Stomach (tissue), 9 donors: ENCODE data around the gene SCAF4. TPM values are rescaled to one million over a fixed set of nuclear protein-coding genes. Genes with fewer than 3 reads are reported as not detected.

Experiments
- DNase-seq, 2 donors: peaks; one replicate each; pipeline versions ENCODE4 v3.0.0 to v3.0.0-alpha.2; 2013 to 2019
- H3K27ac ChIP-seq, 5 donors: fragments of 200-600 bp in 4 of 5; sonication (generic) in 4 of 5; one replicate each; pipeline ENCODE4 v1.5.1; 2013 to 2019; ENCODE audit warnings: mild to moderate bottlenecking in 1 of 5, moderate library complexity in 1 of 5
- H3K27me3 ChIP-seq, 3 donors: fragments of 200-600 bp; sonication (generic); one replicate each; pipeline ENCODE4 v1.5.1; 2017 to 2019; ENCODE audit warnings: mixed run types in 1 of 3
- H3K36me3 ChIP-seq, 4 donors: fragments of 200-600 bp; sonication (generic); 1 replicate in 3 of 4; 2 replicates in 1 of 4; pipeline ENCODE4 v1.5.1; 2016 to 2019
- H3K4me1 ChIP-seq, 4 donors: fragments of 200-600 bp; sonication (generic); one replicate each; pipeline ENCODE4 v1.5.1; 2016 to 2019
- H3K4me3 ChIP-seq, 4 donors: fragments of 200-600 bp; sonication (generic) in 3 of 4; one replicate each; pipeline ENCODE4 v1.5.1; 2016 to 2019; ENCODE audit warnings: mild to moderate bottlenecking in 1 of 4
- H3K9me3 ChIP-seq, 4 donors: fragments of 200-600 bp; sonication (generic); one replicate each; pipeline ENCODE4 v1.5.1; 2016 to 2019
- EP300 ChIP-seq: sonication (generic); formaldehyde crosslinking; IDR thresholded peaks from one replicate; pipeline ENCODE4 v1.6.1; 2017; ENCODE audit warnings: antibody characterized with exemption
- POLR2A ChIP-seq, 4 donors: fragments of 450-650 bp; IDR thresholded peaks; one replicate each; pipeline ENCODE4 v1.6.1; 2016; ENCODE audit warnings: antibody characterized with exemption in 4 of 4, control low read depth in 2 of 4, mild to moderate bottlenecking in 1 of 4, moderate library complexity in 1 of 4
- POLR2AphosphoS5 ChIP-seq, 3 donors: sonication (generic); formaldehyde crosslinking; IDR thresholded peaks; one replicate each; pipeline ENCODE4 v1.6.1; 2016; ENCODE audit warnings: antibody characterized with exemption in 3 of 3
- WGBS, 5 donors: extraction: QIAGEN DNeasy Blood & Tissue Kit in 3 of 5; methylation state at CpG; one replicate each; pipeline versions ENCODE4 v1.1.5 to v1.1.7; 2013 to 2018; 5-methylcytosine and 5-hydroxymethylcytosine counted together
- intact Hi-C: fragments of 100-400 bp; cut with DNase I; formaldehyde crosslinking; loops from one replicate; pipeline ENCODE4 v1.15.1; 2023; ENCODE audit warnings: low total_unique reads
- polyA plus RNA-seq, 3 donors: library from polyadenylated mRNA; stranded (reverse); fragments of 200-250 nt; gene quantifications; one replicate each; pipeline ENCODE4 v1.2.3, GENCODE V29; 2013
- total RNA-seq, 5 donors: library from RNA; depleted of rRNA; stranded (reverse); fragments of >200 nt; gene quantifications; one replicate each; pipeline versions ENCODE4 v1.1.0 to v1.2.3, GENCODE V29; 2014 to 2016
- TF ChIP-seq, protein P1 (sequence below), 7 experiments: fragments of 450-650 bp in 4 of 7; fragments of 200-600 bp in 3 of 7; sonication (generic) in 3 of 7; IDR thresholded peaks; one replicate each; pipeline ENCODE4 v1.5.1; 2016 to 2019; ENCODE audit warnings: antibody characterized with exemption in 7 of 7, control low read depth in 2 of 7, mild to moderate bottlenecking in 1 of 7
- donor health status: healthy with polysubstance abuse.
- donor health status: Bipolar disorder and iron deficiency.
- donor health status: healthy.

SCAF4 gene
- total and polyA plus RNA-seq, 8 donors, result 5.4 to 34.4 (median 13.6) TPM

GRCh38 chr21:31733551-31734149 is 1.7 kb upstream of the SCAF4 start:
- intact Hi-C loops, result no loop called here
- TF ChIP-seq POLR2A (IDR thresholded peaks at IDR 0.05), result no peak
- TF ChIP-seq POLR2AphosphoS5 (IDR thresholded peaks at IDR 0.05), result no peak
- TF ChIP-seq, protein P1, sequence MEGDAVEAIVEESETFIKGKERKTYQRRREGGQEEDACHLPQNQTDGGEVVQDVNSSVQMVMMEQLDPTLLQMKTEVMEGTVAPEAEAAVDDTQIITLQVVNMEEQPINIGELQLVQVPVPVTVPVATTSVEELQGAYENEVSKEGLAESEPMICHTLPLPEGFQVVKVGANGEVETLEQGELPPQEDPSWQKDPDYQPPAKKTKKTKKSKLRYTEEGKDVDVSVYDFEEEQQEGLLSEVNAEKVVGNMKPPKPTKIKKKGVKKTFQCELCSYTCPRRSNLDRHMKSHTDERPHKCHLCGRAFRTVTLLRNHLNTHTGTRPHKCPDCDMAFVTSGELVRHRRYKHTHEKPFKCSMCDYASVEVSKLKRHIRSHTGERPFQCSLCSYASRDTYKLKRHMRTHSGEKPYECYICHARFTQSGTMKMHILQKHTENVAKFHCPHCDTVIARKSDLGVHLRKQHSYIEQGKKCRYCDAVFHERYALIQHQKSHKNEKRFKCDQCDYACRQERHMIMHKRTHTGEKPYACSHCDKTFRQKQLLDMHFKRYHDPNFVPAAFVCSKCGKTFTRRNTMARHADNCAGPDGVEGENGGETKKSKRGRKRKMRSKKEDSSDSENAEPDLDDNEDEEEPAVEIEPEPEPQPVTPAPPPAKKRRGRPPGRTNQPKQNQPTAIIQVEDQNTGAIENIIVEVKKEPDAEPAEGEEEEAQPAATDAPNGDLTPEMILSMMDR (IDR thresholded peaks at IDR 0.05), result no peak
- TF ChIP-seq EP300, result no peak
- WGBS, 5 donors, result 32 to 48% (median 39%) methylated on average over 6 of the region's 6 CpGs
- peak overlapping the region in 3 of 5 donors; percentile 91 to 99 (median 96) for H3K27ac ChIP-seq
- H3K4me1 ChIP-seq, result peaks cover 23 to 40% (median 36%) of the 10 kb centered on the region in 4 donors
- no peaks in the 10 kb centered on the region for H3K36me3 ChIP-seq
- H3K4me3 ChIP-seq, result no peak overlapping the region
- peak in 1 of 2 donors; percentile 13 for DNase-seq
- no peaks in the 10 kb centered on the region for H3K9me3 ChIP-seq
- no peaks in the 10 kb centered on the region for H3K27me3 ChIP-seq

DNA sequence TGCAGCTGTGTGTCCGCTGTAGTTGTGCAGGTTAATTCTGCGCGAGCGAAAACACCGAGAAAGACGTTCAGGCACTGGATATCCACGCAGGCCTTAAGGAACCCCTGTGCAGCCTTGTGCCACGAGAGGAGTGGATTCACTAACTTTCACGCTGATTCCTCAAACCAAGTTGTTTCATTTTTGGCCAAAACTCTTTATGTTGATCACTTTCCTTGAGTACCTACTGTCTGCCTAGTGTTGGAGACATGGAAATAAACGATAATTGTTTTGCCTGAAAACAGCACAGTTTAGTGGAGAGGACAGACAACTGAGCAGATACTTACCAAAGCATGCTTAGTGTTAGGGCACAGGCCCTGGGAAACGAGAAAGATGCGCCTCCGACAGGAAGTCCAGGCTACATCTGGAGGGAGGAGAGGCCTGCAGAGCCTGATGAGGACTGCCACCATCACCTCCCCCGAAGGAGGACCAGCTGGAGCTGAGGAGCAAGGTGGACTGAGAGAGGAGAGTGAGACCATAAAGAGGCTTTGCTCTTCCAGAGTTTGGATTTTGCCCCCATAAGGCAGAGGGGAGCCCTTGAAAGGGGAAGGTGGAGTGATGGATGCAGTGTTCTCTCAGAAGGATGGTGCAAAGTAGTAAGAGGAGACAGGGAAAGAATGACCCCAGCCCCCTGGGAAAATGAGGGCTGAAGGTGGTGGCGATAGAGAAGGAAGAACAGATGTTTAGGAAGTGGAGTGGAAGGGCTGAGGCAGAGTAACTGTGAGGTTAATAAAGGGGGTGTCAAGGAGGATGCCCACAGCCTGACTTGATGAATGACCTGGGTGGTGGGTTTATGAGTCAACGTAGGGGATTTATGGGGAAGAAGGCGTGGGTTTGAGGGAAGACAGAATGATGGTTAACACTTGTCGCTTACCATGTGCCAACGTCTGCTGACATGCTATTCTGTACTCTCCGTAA is 956 bp upstream of the SCAF4 start:
- Histone ChIP-seq H3K4me1 (peaks cover 23 to 48% (median 44%) of the 10 kb centered on the region in 4 donors), H3K27me3 (no peaks in the 10 kb centered on the region), H3K9me3 (no peaks in the 10 kb centered on the region), H3K4me3 (peak overlapping the region; percentile 62 to 99 (median 90)), H3K36me3 (no peaks in the 10 kb centered on the region), H3K27ac (peak overlapping the region; percentile 91 to 99 (median 96))
- intact Hi-C loops, result no loop called here
- peak in 1 of 2 donors; percentile 56 for DNase-seq
- TF ChIP-seq POLR2A (IDR thresholded peaks at IDR 0.05) (no peak), POLR2AphosphoS5 (IDR thresholded peaks at IDR 0.05) (no peak), EP300 (no peak)
- TF ChIP-seq, protein P1 (IDR thresholded peaks at IDR 0.05), result no peak
- WGBS, 5 donors, result 24 to 35% (median 29%) methylated on average over 20 of the region's 20 CpGs

GRCh38 chr21:31731056-31731856 is 662 bp downstream of the SCAF4 start:
- H3K4me3 ChIP-seq, result peak overlapping the region; percentile 62 to 99 (median 90)
- peak overlapping the region; percentile 91 to 99 (median 96) for H3K27ac ChIP-seq
- intact Hi-C loops, result no loop called here
- H3K27me3 ChIP-seq, result no peaks in the 10 kb centered on the region
- no peak for TF ChIP-seq EP300
- TF ChIP-seq, protein P1 (IDR thresholded peaks at IDR 0.05), result no peak
- TF ChIP-seq POLR2AphosphoS5 (IDR thresholded peaks at IDR 0.05), result no peak
- no peak for TF ChIP-seq POLR2A (IDR thresholded peaks at IDR 0.05)
- peaks cover 31 to 64% (median 55%) of the 10 kb centered on the region in 4 donors for H3K4me1 ChIP-seq
- no peaks in the 10 kb centered on the region for H3K9me3 ChIP-seq
- DNase-seq, result peak; percentile 40 to 81
- WGBS, 5 donors, result 0 to 1% (median 1%) methylated on average over 45 to 86 of the region's 86 CpGs
- peaks cover 0 to 5% (median 0%) of the 10 kb centered on the region in 4 donors for H3K36me3 ChIP-seq

- WGBS, 5 donors, result 0 to 1% (median 1%) methylated on average over 14 of the region's 14 CpGs
- no peak for DNase-seq
- Histone ChIP-seq H3K4me1 (peaks cover 31 to 66% (median 56%) of the 10 kb centered on the region in 4 donors), H3K36me3 (peaks cover 0 to 5% (median 0%) of the 10 kb centered on the region in 4 donors), H3K27me3 (no peaks in the 10 kb centered on the region), H3K4me3 (peak overlapping the region; percentile 62 to 99 (median 90)), H3K9me3 (no peaks in the 10 kb centered on the region), H3K27ac (peak overlapping the region; percentile 91 to 99 (median 96))
- TF ChIP-seq POLR2AphosphoS5 (IDR thresholded peaks at IDR 0.05), result no peak
- TF ChIP-seq, protein P1 (IDR thresholded peaks at IDR 0.05), result no peak
- no peak for TF ChIP-seq EP300
- no peak for TF ChIP-seq POLR2A (IDR thresholded peaks at IDR 0.05)
- intact Hi-C loops, result no loop called here
Measured at GRCh38 chr21:31730712-31731055, 1.2 kb downstream of the SCAF4 start.
